ENCODE data around the gene ARHGAP45.
A peak's percentile ranks its signal among the peaks of the same experiment; 100 is the strongest.

The ARHGAP45 gene

DNA sequence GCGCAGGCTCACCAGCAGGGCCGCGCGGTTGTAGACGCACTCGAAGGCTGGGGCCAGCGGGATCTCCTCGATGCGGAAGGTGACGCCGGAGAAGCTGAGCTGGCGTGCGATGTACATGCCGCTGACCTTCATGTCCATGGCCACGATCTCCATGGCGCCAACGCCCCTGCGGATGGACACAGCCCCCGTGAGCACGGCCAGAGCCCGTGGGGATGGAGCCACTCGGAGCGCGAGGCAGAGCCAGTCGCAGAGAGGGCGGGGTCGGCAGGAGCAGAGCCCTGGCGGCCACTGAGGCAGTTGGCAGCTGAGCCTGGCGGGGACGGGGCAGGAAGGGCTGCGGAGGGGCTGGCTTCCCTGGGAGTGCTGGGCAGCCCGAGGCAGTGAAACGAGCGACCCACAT, 52.0 kb downstream of the ARHGAP45 start:
- Histone ChIP-seq H3K79me1 (replicated peaks; ENCODE audit: low read length, poor library complexity, severe bottlenecking) (peaks cover 44% of the 10 kb centered on the region), H2BK120ac (ENCODE audit: low read depth, low read length) (no peak overlapping the region), H3K36me3 (ENCODE audit: control insufficient read depth in 1 of 2, insufficient read depth in 2 of 2, low read depth in 1 of 2, low read length in 2 of 2) (peaks cover 90 to 94% of the 10 kb centered on the region in 2 experiments), H3K9ac (ENCODE audit: low read length) (no peak overlapping the region), H3K4me1 (ENCODE audit: control insufficient read depth, insufficient read depth, low read depth, low read length) (peaks cover 20% of the 10 kb centered on the region), H3K9me3 (ENCODE audit: control insufficient read depth, low read length) (no peaks in the 10 kb centered on the region), H4K8ac (ENCODE audit: low read length) (no peak overlapping the region), H2AK5ac (ENCODE audit: low read length, severe bottlenecking) (no peak overlapping the region), H3K27ac (ENCODE audit: low read length, poor library complexity, severe bottlenecking) (no peak overlapping the region), H3K14ac (ENCODE audit: low read length in 2 of 2) (no peak overlapping the region), H3K4me2 (ENCODE audit: low read length, poor library complexity, severe bottlenecking) (no peak overlapping the region), H4K91ac (ENCODE audit: low read length) (no peak overlapping the region), H3K23ac (ENCODE audit: low read length in 2 of 2) (no peak overlapping the region), H3K4me3 (ENCODE audit: insufficient read depth in 1 of 2, low read depth in 1 of 2, low read length in 2 of 2) (no peak overlapping the region), H3K18ac (ENCODE audit: low read depth in 1 of 2, low read length in 2 of 2) (no peak overlapping the region), H2BK5ac (ENCODE audit: low read depth, low read length, poor library complexity, severe bottlenecking) (no peak overlapping the region), H2AFZ (ENCODE audit: low read depth, low read length) (no peak overlapping the region), H2BK15ac (ENCODE audit: low read depth, poor library complexity, severe bottlenecking) (no peak overlapping the region), H3K27me3 (ENCODE audit: control insufficient read depth in 1 of 2, insufficient read depth in 1 of 2, low read length in 2 of 2) (no peaks in the 10 kb centered on the region), H2BK12ac (ENCODE audit: low read length in 2 of 2) (no peak overlapping the region), H3K4ac (ENCODE audit: low read depth in 1 of 2, low read length in 2 of 2) (no peak overlapping the region)
- no peak for DNase-seq
- 96% methylated on average over 34 of the region's 34 CpGs for WGBS

DNA sequence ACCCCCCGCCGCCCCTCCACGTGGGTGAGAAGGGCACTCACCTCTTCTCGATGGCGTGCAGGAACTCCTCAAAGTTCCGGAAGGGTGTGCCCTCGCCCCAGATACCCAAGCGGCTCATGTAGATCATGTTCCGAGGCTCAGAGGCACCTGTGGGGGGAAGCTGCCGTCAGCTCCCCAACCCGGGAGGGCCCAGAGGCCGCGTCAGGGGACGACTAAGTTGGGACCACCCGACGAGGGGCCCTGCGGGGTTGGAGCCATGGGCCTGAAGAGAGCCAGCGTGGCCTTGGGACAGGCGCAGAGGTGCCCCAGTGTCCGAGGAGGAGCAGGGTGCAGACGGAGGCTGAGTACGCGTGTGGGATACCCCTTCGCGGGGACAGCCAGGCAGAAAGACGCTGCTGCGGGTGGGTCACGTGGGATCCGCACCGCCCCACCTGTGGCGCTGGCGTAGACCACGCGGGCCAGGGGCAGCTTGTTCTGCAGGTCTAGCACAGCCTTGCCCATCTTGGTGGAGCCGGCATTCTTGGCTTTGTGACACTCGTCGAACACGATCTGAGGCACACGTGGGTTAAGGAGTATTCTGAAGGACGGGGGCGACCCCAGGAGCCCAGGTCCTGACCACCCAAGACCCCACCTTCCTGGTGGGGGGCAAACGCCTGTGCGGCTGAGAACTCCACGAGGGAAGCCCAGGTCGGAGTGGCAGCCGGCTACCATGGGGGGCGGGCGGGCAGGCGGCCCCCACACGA, 52.7 kb downstream of the ARHGAP45 start:
- Histone ChIP-seq H4K8ac (ENCODE audit: low read length) (no peak overlapping the region), H2BK12ac (ENCODE audit: low read length in 2 of 2) (no peak overlapping the region), H4K91ac (ENCODE audit: low read length) (no peak overlapping the region), H2AK5ac (ENCODE audit: low read length, severe bottlenecking) (no peak overlapping the region), H3K36me3 (ENCODE audit: control insufficient read depth in 1 of 2, insufficient read depth in 2 of 2, low read depth in 1 of 2, low read length in 2 of 2) (peaks cover 91 to 94% of the 10 kb centered on the region in 2 experiments), H3K4me1 (ENCODE audit: control insufficient read depth, insufficient read depth, low read depth, low read length) (peaks cover 21% of the 10 kb centered on the region), H3K4ac (ENCODE audit: low read depth in 1 of 2, low read length in 2 of 2) (no peak overlapping the region), H3K23ac (ENCODE audit: low read length in 2 of 2) (no peak overlapping the region), H2BK120ac (ENCODE audit: low read depth, low read length) (no peak overlapping the region), H3K9ac (ENCODE audit: low read length) (no peak overlapping the region), H2BK15ac (ENCODE audit: low read depth, poor library complexity, severe bottlenecking) (no peak overlapping the region), H2AFZ (ENCODE audit: low read depth, low read length) (no peak overlapping the region), H3K14ac (ENCODE audit: low read length in 2 of 2) (no peak overlapping the region), H2BK5ac (ENCODE audit: low read depth, low read length, poor library complexity, severe bottlenecking) (no peak overlapping the region), H3K4me3 (ENCODE audit: insufficient read depth in 1 of 2, low read depth in 1 of 2, low read length in 2 of 2) (no peak overlapping the region), H3K27me3 (ENCODE audit: control insufficient read depth in 1 of 2, insufficient read depth in 1 of 2, low read length in 2 of 2) (no peaks in the 10 kb centered on the region), H3K9me3 (ENCODE audit: control insufficient read depth, low read length) (no peaks in the 10 kb centered on the region), H3K79me1 (replicated peaks; ENCODE audit: low read length, poor library complexity, severe bottlenecking) (peaks cover 50% of the 10 kb centered on the region), H3K18ac (ENCODE audit: low read depth in 1 of 2, low read length in 2 of 2) (no peak overlapping the region), H3K4me2 (ENCODE audit: low read length, poor library complexity, severe bottlenecking) (no peak overlapping the region), H3K27ac (ENCODE audit: low read length, poor library complexity, severe bottlenecking) (no peak overlapping the region)
- WGBS: 97% methylated on average over 48 of the region's 50 CpGs
- no peak for DNase-seq

DNA sequence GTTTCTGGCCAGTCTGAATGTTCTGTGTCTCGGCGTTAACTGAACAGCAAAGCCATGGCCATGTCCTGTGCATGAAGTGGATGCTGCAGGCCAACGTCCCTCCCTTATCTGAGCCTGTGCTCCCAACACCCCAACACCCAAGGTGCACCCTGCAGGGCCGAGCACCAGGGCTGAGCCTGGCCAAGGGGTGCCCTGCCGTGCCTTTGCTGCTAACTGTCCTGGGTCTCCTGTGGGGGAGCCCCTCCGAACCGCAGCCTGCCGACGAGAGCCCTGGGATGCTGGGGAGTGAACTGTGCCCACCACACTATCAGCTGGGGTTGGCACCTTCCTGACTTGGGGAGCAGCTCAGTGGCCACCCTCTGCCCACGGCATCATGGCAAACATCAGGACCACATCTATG, 54.4 kb downstream of the ARHGAP45 start:
- Histone ChIP-seq H3K27ac (ENCODE audit: low read length, poor library complexity, severe bottlenecking) (no peak overlapping the region), H2BK5ac (ENCODE audit: low read depth, low read length, poor library complexity, severe bottlenecking) (no peak overlapping the region)

DNA sequence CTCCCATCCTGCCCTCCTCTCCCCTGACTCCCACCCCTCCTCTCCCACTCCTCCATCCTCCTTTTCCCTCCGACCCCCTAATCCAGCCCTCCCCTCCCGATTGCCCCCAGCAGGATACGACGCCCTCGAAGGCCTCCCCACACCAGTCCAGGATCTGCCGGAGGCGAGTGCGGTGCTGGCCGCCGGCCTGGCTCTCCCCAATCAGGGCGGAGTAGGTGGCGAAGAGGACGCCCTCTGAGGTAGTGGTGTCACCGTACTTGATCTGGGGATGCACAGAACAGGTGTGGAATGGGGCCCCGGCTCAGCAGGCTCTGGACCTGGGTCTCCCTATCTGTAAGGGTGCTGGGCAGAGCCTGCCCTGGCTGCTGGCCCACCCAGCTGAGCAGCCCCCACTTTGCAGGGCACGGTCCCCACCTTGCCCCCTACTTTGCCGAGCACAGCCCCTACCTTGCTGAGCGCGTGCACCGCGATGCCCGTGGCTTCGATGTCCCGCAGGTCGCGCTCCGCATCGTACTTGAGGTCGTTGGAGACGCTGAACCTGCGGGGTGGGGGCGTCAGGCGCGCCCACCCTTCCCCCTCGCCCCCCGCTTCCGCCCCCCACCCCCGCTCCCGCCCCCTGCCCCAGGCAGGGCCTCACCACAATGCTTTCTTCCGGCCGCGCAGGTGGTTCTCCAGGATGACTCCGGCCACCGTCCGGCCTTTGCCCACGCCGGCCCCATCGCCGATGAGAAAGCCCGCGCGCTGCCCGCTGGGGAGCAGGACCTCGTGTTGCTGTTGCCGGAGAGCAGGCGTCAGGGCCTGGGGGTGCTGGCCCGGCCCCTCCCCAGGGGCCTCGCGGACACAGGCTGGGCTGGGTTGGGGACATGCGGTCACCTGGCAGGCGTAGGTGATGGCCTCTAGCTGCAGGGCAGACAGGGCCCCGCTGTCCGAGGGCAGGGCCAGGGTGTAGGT, 55.3 kb downstream of the ARHGAP45 start:
- no peak overlapping the region for H2AK5ac ChIP-seq (ENCODE audit: low read length, severe bottlenecking)
- 97% methylated on average over 53 of the region's 63 CpGs for WGBS
- no peak overlapping the region for H2BK120ac ChIP-seq (ENCODE audit: low read depth, low read length)
- H3K27me3 ChIP-seq (ENCODE audit: control insufficient read depth in 1 of 2, insufficient read depth in 1 of 2, low read length in 2 of 2): no peaks in the 10 kb centered on the region
- no peak overlapping the region for H3K27ac ChIP-seq (ENCODE audit: low read length, poor library complexity, severe bottlenecking)
- H3K4me1 ChIP-seq (ENCODE audit: control insufficient read depth, insufficient read depth, low read depth, low read length): peaks cover 38% of the 10 kb centered on the region
- peak overlapping the region; percentile 14 for H4K91ac ChIP-seq (ENCODE audit: low read length)
- no peak overlapping the region for H3K14ac ChIP-seq (ENCODE audit: low read length in 2 of 2)
- no peak overlapping the region for H3K4me2 ChIP-seq (ENCODE audit: low read length, poor library complexity, severe bottlenecking)
- H3K4ac ChIP-seq (ENCODE audit: low read depth in 1 of 2, low read length in 2 of 2): no peak overlapping the region
- H4K8ac ChIP-seq (ENCODE audit: low read length): peak overlapping the region; percentile 55
- H2AFZ ChIP-seq (ENCODE audit: low read depth, low read length): no peak overlapping the region
- no peak overlapping the region for H3K9ac ChIP-seq (ENCODE audit: low read length)
- no peak overlapping the region for H3K23ac ChIP-seq (ENCODE audit: low read length in 2 of 2)
- no peak overlapping the region for H2BK15ac ChIP-seq (ENCODE audit: low read depth, poor library complexity, severe bottlenecking)
- H3K79me1 ChIP-seq (replicated peaks; ENCODE audit: low read length, poor library complexity, severe bottlenecking): peaks cover 51% of the 10 kb centered on the region
- H3K18ac ChIP-seq (ENCODE audit: low read depth in 1 of 2, low read length in 2 of 2): no peak overlapping the region
- no peak for DNase-seq
- no peak overlapping the region for H2BK5ac ChIP-seq (ENCODE audit: low read depth, low read length, poor library complexity, severe bottlenecking)
- H3K9me3 ChIP-seq (ENCODE audit: control insufficient read depth, low read length): no peaks in the 10 kb centered on the region
- no peak overlapping the region for H2BK12ac ChIP-seq (ENCODE audit: low read length in 2 of 2)
- H3K36me3 ChIP-seq (ENCODE audit: control insufficient read depth in 1 of 2, insufficient read depth in 2 of 2, low read depth in 1 of 2, low read length in 2 of 2): peaks cover 95 to 98% of the 10 kb centered on the region in 2 experiments
- peak overlapping the region in 1 of 2 experiments; percentile 20 for H3K4me3 ChIP-seq (ENCODE audit: insufficient read depth in 1 of 2, low read depth in 1 of 2, low read length in 2 of 2)

More for the DNA sequence above, 54.4 kb downstream of the ARHGAP45 start:
- no peak overlapping the region for H3K4ac ChIP-seq (ENCODE audit: low read depth in 1 of 2, low read length in 2 of 2)
- H3K4me2 ChIP-seq (ENCODE audit: low read length, poor library complexity, severe bottlenecking): no peak overlapping the region
- no peak overlapping the region for H2BK12ac ChIP-seq (ENCODE audit: low read length in 2 of 2)
- H3K9ac ChIP-seq (ENCODE audit: low read length): no peak overlapping the region
- WGBS: 98% methylated on average over 9 of the region's 10 CpGs
- no peaks in the 10 kb centered on the region for H3K27me3 ChIP-seq (ENCODE audit: control insufficient read depth in 1 of 2, insufficient read depth in 1 of 2, low read length in 2 of 2)
- H4K8ac ChIP-seq (ENCODE audit: low read length): no peak overlapping the region
- H3K4me3 ChIP-seq (ENCODE audit: insufficient read depth in 1 of 2, low read depth in 1 of 2, low read length in 2 of 2): no peak overlapping the region
- H2AFZ ChIP-seq (ENCODE audit: low read depth, low read length): no peak overlapping the region
- H3K79me1 ChIP-seq (replicated peaks; ENCODE audit: low read length, poor library complexity, severe bottlenecking): peaks cover 52% of the 10 kb centered on the region
- H2BK120ac ChIP-seq (ENCODE audit: low read depth, low read length): no peak overlapping the region
- no peak overlapping the region for H3K14ac ChIP-seq (ENCODE audit: low read length in 2 of 2)
- no peak overlapping the region for H3K18ac ChIP-seq (ENCODE audit: low read depth in 1 of 2, low read length in 2 of 2)
- no peak overlapping the region for H4K91ac ChIP-seq (ENCODE audit: low read length)
- no peak overlapping the region for H3K23ac ChIP-seq (ENCODE audit: low read length in 2 of 2)
- H2AK5ac ChIP-seq (ENCODE audit: low read length, severe bottlenecking): no peak overlapping the region
- H2BK15ac ChIP-seq (ENCODE audit: low read depth, poor library complexity, severe bottlenecking): no peak overlapping the region
- no peaks in the 10 kb centered on the region for H3K9me3 ChIP-seq (ENCODE audit: control insufficient read depth, low read length)
- no peak for DNase-seq
- H3K36me3 ChIP-seq (ENCODE audit: control insufficient read depth in 1 of 2, insufficient read depth in 2 of 2, low read depth in 1 of 2, low read length in 2 of 2): peaks cover 95 to 98% of the 10 kb centered on the region in 2 experiments
- H3K4me1 ChIP-seq (ENCODE audit: control insufficient read depth, insufficient read depth, low read depth, low read length): peaks cover 32% of the 10 kb centered on the region

Measured in mesenchymal stem cell (in vitro differentiated cells and primary cell).